ENCODE data around the gene ZNF592. TPM values are rescaled to one million over a fixed set of nuclear protein-coding genes. Genes with fewer than 3 reads are reported as not detected.
A peak's percentile ranks its signal among the peaks of the same experiment; 100 is the strongest.

Gene ZNF592
- total RNA-seq, 4 donors from 2014 or later, result 18.3 to 28.0 (median 21.2) TPM

DNA sequence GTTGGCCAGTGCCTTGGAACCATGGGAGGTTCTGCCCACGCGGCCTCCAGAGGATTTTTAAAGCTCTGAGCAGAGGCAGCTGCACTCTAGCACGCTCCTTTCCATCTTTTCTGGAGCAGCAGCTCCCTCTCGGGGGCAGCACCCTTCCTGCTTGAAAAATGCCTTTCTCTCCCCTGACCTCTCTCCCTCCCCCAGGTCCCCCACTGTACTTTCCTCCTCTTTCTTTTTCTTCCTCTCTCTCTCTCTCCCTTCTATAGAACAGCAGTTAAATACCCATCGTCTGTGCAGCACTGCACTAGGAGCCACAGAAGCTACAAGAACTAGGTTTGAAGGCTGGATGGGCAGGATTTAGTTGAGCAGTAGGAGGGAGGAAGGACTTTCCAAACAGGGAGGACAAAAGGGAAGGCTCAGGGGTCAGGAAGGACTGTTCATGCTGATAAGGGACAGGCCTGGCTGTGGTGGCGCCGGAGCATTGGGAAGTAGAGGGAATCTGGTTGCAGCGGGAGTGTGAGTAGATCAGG, 73.2 kb downstream of the ZNF592 start:
- intact Hi-C loops (cut with DNase I), result loop anchor here (10.0 kb wide), 1 partner anchor 103 kb away; no protein-coding TSS in a partner anchor
- no peak for DNase-seq
- no peak overlapping the region for H3K4me3 ChIP-seq (replicated peaks in 1 of 3)
- no peaks in the 10 kb centered on the region for H3K27me3 ChIP-seq
- TF ChIP-seq POLR2A (IDR thresholded peaks at IDR 0.05), result no peak
- TF ChIP-seq, protein P1, sequence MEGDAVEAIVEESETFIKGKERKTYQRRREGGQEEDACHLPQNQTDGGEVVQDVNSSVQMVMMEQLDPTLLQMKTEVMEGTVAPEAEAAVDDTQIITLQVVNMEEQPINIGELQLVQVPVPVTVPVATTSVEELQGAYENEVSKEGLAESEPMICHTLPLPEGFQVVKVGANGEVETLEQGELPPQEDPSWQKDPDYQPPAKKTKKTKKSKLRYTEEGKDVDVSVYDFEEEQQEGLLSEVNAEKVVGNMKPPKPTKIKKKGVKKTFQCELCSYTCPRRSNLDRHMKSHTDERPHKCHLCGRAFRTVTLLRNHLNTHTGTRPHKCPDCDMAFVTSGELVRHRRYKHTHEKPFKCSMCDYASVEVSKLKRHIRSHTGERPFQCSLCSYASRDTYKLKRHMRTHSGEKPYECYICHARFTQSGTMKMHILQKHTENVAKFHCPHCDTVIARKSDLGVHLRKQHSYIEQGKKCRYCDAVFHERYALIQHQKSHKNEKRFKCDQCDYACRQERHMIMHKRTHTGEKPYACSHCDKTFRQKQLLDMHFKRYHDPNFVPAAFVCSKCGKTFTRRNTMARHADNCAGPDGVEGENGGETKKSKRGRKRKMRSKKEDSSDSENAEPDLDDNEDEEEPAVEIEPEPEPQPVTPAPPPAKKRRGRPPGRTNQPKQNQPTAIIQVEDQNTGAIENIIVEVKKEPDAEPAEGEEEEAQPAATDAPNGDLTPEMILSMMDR (IDR thresholded peaks at IDR 0.05), result no peak
- peaks cover 27 to 36% of the 10 kb centered on the region in 2 donors for H3K4me1 ChIP-seq
- H3K27ac ChIP-seq, result no peak overlapping the region
- no peaks in the 10 kb centered on the region for H3K36me3 ChIP-seq
- 75 to 76% methylated on average over 8 of the region's 8 CpGs for WGBS, 2 donors
- no peaks in the 10 kb centered on the region for H3K9me3 ChIP-seq

DNA sequence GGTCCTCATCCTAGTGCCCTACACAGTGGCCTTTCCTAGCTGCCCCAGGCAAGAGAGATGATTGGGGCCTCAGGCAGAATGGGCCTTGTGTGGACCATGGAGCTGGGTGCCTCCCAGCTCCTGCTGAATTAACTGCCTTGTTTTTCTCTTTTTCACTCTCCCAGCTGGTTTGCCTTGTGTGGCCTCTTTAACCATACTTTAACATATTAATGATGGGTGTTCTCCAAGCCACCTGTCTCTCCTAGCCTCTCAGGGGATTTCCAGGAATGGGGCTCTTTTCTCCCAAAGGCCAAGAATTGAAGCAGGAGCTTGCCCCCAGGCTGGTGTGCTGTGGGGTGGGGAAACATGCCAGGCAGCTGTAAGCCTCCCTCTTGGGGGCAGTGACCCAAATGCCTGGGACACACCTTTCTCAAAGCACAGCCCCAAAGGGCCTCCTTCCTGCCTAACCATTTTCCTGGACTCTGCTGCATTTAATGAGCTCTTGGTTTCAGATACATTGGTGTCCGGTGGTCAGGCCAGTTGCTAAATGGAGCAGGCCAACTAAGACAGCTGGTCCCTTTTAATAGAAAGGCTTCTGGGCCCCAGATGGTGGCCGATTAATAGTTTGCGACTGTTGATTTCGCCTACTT, 74.4 kb downstream of the ZNF592 start:
- 86 to 92% methylated on average over 4 of the region's 4 CpGs for WGBS, 2 donors
- no peak for DNase-seq
- TF ChIP-seq POLR2A (IDR thresholded peaks at IDR 0.05), result no peak
- TF ChIP-seq, protein P1 (IDR thresholded peaks at IDR 0.05), result no peak
- no peak overlapping the region for H3K27ac ChIP-seq
- H3K4me1 ChIP-seq, result peaks cover 21 to 27% of the 10 kb centered on the region in 2 donors
- H3K4me3 ChIP-seq (replicated peaks in 1 of 3), result no peak overlapping the region
- H3K27me3 ChIP-seq, result no peaks in the 10 kb centered on the region
- H3K9me3 ChIP-seq, result no peaks in the 10 kb centered on the region
- H3K36me3 ChIP-seq, result no peaks in the 10 kb centered on the region
- intact Hi-C loops (cut with DNase I), result loop anchor here (10.0 kb wide), 1 partner anchor 102 kb away; no protein-coding TSS in a partner anchor

DNA sequence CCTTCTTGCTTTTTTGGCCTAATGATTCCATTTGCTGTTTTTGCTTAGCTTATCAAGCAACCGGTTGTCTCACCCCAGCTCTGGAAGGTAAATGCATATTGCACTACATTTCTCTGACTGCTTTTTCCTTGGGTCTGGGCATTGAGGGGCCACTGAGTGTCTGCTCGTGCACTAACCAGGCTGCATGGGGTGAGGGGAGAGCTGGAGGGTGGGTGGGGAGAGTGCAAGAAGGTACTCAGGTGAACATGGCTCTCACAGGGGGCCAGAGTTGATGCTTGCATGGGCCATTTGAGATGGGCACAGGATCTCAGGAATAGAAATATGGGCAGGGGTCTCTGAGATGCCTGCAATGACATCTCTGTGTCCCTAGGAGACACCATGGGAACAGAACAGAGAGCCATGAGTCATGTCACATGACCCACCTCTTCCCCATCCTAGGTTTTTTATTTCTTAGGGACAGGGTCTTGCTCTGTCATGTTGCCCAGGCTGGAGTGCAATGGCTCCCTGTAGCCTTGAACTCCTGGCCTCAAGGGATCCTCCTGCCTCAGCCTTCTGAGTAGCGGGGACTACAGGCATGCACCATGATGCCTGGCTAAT, 75.0 kb downstream of the ZNF592 start:
- no peak overlapping the region for H3K27ac ChIP-seq
- H3K4me3 ChIP-seq (replicated peaks in 1 of 3), result no peak overlapping the region
- H3K9me3 ChIP-seq, result no peaks in the 10 kb centered on the region
- intact Hi-C loops (cut with DNase I), result loop anchor here (10.0 kb wide), 1 partner anchor 101 kb away; no protein-coding TSS in a partner anchor
- DNase-seq, result no peak
- H3K27me3 ChIP-seq, result no peaks in the 10 kb centered on the region
- 92 to 94% methylated on average over 3 of the region's 3 CpGs for WGBS, 2 donors
- no peaks in the 10 kb centered on the region for H3K36me3 ChIP-seq
- H3K4me1 ChIP-seq, result peaks cover 15 to 21% of the 10 kb centered on the region in 2 donors
- TF ChIP-seq POLR2A (IDR thresholded peaks at IDR 0.05), result no peak
- TF ChIP-seq, protein P1 (IDR thresholded peaks at IDR 0.05), result no peak

DNA sequence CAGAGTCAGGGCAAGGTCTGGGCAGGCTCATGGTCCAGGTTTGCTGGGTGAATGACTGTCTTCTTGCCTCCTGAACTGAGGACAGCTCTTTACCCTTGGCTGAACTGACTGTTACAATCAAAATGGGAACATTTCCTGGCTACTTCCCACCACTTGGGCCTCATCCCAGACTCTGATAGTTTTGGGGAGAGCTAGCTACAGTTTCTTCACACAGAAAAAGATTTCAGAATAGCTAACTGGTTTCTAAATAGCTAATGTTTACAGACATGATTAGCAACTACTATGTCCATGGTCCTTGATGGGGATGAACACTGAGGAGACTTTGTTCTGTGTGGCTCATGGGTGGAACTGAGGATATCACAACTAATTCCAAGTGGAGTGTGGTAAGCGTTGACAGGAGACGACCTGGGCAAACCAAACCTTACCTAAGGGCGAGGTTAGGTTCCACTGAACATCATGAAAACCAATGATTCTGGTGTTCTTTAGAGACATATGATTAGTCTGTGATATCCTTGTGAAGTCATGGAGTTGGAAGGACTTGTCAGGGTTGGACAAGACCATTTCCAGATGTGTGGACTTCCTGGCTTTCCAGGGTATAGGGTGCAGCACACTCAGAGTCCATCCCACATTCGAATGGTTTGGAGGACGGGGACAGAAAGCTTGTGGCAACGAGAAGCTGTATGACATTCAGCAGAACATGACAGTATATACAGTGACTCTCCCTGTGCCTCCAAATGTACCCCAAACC, 76.0 kb downstream of the ZNF592 start:
- TF ChIP-seq, protein P1 (IDR thresholded peaks at IDR 0.05), result no peak
- TF ChIP-seq POLR2A (IDR thresholded peaks at IDR 0.05), result no peak
- Histone ChIP-seq H3K27me3 (no peaks in the 10 kb centered on the region), H3K36me3 (no peaks in the 10 kb centered on the region), H3K9me3 (no peaks in the 10 kb centered on the region), H3K27ac (peak overlapping the region in 1 of 3 donors; percentile 40), H3K4me3 (replicated peaks in 1 of 3) (no peak overlapping the region), H3K4me1 (peaks cover 6 to 10% of the 10 kb centered on the region in 2 donors)
- peak; percentile 19 to 21 for DNase-seq
- intact Hi-C loops (cut with DNase I), result loop anchor here (10.0 kb wide), 1 partner anchor 100 kb away; no protein-coding TSS in a partner anchor
- WGBS, 2 donors, result 82 to 89% methylated on average over 6 of the region's 6 CpGs
